Measurements from ENCODE around the gene MRM1. TPM values are rescaled to one million over a fixed set of nuclear protein-coding genes. Genes with fewer than 3 reads are reported as not detected.

Gene MRM1
- total and polyA plus RNA-seq, 9 of the 15 experiments (the other 6 are each of a cell fraction or from before 2014, with no cell fraction given), result 0.61 to 28.4 (median 21.5) TPM

DNA sequence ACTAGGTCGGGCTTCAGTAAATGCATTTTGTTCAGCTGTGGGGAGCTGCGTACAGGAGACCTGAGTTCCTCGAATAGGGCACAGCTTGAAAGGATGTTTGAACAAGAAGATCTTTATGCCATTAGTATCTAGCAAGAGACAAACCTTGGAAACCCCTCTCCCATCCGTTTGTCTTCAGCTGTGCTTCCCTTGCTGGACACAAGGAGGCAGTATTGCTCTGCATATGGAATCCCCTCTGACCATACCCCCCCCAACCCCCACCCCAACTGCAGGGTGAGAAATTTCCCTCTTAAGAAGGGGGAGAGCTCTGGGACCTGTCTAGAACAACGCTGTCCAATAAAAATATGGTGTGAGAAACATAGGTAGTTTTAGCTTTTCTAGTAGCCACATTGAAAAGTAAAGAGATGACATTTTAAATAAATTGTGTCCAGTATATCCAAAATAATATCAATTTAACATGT lies 1.6 kb downstream of the MRM1 start (continued):
- TF ChIP-seq, protein P1, sequence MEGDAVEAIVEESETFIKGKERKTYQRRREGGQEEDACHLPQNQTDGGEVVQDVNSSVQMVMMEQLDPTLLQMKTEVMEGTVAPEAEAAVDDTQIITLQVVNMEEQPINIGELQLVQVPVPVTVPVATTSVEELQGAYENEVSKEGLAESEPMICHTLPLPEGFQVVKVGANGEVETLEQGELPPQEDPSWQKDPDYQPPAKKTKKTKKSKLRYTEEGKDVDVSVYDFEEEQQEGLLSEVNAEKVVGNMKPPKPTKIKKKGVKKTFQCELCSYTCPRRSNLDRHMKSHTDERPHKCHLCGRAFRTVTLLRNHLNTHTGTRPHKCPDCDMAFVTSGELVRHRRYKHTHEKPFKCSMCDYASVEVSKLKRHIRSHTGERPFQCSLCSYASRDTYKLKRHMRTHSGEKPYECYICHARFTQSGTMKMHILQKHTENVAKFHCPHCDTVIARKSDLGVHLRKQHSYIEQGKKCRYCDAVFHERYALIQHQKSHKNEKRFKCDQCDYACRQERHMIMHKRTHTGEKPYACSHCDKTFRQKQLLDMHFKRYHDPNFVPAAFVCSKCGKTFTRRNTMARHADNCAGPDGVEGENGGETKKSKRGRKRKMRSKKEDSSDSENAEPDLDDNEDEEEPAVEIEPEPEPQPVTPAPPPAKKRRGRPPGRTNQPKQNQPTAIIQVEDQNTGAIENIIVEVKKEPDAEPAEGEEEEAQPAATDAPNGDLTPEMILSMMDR (IDR thresholded peaks at IDR 0.05 in 2 of 3, conservative IDR thresholded peaks at IDR 0.05 in 1 of 3; ENCODE audit: insufficient read depth in 2 of 3, low read depth in 1 of 3, low read length in 3 of 3), result peak; percentile 72 to 81 (median 72)
- TF ChIP-seq, protein P2, sequence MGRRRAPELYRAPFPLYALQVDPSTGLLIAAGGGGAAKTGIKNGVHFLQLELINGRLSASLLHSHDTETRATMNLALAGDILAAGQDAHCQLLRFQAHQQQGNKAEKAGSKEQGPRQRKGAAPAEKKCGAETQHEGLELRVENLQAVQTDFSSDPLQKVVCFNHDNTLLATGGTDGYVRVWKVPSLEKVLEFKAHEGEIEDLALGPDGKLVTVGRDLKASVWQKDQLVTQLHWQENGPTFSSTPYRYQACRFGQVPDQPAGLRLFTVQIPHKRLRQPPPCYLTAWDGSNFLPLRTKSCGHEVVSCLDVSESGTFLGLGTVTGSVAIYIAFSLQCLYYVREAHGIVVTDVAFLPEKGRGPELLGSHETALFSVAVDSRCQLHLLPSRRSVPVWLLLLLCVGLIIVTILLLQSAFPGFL (CRISPR knock-in tag; IDR thresholded peaks at IDR 0.05), result no peak
- TF ChIP-seq SMARCA5 (IDR thresholded peaks at IDR 0.05), result no peak
- TF ChIP-seq NCOR1 (IDR thresholded peaks at IDR 0.05), result no peak
- TF ChIP-seq NFATC3 (IDR thresholded peaks at IDR 0.05), result no peak
- no peak for TF ChIP-seq YY1 (IDR thresholded peaks at IDR 0.05; ENCODE audit: borderline replicate concordance in 1 of 3, control insufficient read depth in 1 of 3, extremely low read depth in 1 of 3, insufficient read depth in 3 of 3, insufficient read length in 1 of 3, insufficient replicate concordance in 2 of 3, low read depth in 1 of 3, low read length in 2 of 3)
- TF ChIP-seq NR2F6 (CRISPR knock-in tag; IDR thresholded peaks at IDR 0.05), result no peak
- peak; percentile 41 for TF ChIP-seq SMC3 (conservative IDR thresholded peaks at IDR 0.05; ENCODE audit: insufficient read depth, low read depth, low read length)
- TF ChIP-seq PRMT5 (CRISPR knock-in tag; IDR thresholded peaks at IDR 0.05), result no peak
- TF ChIP-seq, protein P3, sequence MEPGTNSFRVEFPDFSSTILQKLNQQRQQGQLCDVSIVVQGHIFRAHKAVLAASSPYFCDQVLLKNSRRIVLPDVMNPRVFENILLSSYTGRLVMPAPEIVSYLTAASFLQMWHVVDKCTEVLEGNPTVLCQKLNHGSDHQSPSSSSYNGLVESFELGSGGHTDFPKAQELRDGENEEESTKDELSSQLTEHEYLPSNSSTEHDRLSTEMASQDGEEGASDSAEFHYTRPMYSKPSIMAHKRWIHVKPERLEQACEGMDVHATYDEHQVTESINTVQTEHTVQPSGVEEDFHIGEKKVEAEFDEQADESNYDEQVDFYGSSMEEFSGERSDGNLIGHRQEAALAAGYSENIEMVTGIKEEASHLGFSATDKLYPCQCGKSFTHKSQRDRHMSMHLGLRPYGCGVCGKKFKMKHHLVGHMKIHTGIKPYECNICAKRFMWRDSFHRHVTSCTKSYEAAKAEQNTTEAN (CRISPR knock-in tag; IDR thresholded peaks at IDR 0.05), result no peak
- no peak for TF ChIP-seq PPARD (CRISPR knock-in tag; IDR thresholded peaks at IDR 0.05)
- TF ChIP-seq PHF8 (IDR thresholded peaks at IDR 0.05; ENCODE audit: borderline replicate concordance, low read length), result no peak
- peak; percentile 82; the same call in 1 of the 2 replicates for TF ChIP-seq ZBTB7A (IDR thresholded peaks at IDR 0.05; ENCODE audit: borderline replicate concordance, control insufficient read depth, low read depth, low read length)
- TF ChIP-seq L3MBTL2 (IDR thresholded peaks at IDR 0.05), result no peak
- no peak for TF ChIP-seq MBD2 (IDR thresholded peaks at IDR 0.05; ENCODE audit: borderline replicate concordance, low read depth)
- no peak for TF ChIP-seq STAT5A (IDR thresholded peaks at IDR 0.05; ENCODE audit: borderline replicate concordance, low read length)
- no peak for TF ChIP-seq HNRNPH1 (optimal IDR thresholded peaks at IDR 0.05; ENCODE audit: low read depth, low read length)
- TF ChIP-seq FUS (optimal IDR thresholded peaks at IDR 0.05; ENCODE audit: low read depth, low read length), result no peak
- no peak for TF ChIP-seq MECOM (CRISPR knock-in tag; IDR thresholded peaks at IDR 0.05)
- no peak for TF ChIP-seq HMG20A (CRISPR knock-in tag; conservative IDR thresholded peaks at IDR 0.05)
- no peak for TF ChIP-seq KDM4B (IDR thresholded peaks at IDR 0.05; ENCODE audit: borderline replicate concordance in 2 of 2, low read depth in 1 of 2)
- no peak for TF ChIP-seq SOX6 (IDR thresholded peaks at IDR 0.05)
- no peak for TF ChIP-seq ZNF76 (CRISPR knock-in tag; IDR thresholded peaks at IDR 0.05; ENCODE audit: borderline replicate concordance)
